GM10266 (cell line): Measurements from ENCODE around the gene STON2.

Experiments used
- DNase-seq: peaks from one replicate; pipeline ENCODE4 v3.0.0; 2012; ENCODE audit errors: extremely low spot score
- CTCF ChIP-seq: IDR thresholded peaks from 2 replicates; pipeline ENCODE4 v1.5.1; 2012; ENCODE audit warnings: mild to moderate bottlenecking, low read depth; ENCODE audit not compliant: control insufficient read depth, insufficient read depth; ENCODE audit errors: missing control alignments

Gene STON2

GRCh38 chr14:81222126-81222525 lies 178.0 kb downstream of the STON2 start:
- no peak for DNase-seq
- TF ChIP-seq CTCF: no peak

DNA sequence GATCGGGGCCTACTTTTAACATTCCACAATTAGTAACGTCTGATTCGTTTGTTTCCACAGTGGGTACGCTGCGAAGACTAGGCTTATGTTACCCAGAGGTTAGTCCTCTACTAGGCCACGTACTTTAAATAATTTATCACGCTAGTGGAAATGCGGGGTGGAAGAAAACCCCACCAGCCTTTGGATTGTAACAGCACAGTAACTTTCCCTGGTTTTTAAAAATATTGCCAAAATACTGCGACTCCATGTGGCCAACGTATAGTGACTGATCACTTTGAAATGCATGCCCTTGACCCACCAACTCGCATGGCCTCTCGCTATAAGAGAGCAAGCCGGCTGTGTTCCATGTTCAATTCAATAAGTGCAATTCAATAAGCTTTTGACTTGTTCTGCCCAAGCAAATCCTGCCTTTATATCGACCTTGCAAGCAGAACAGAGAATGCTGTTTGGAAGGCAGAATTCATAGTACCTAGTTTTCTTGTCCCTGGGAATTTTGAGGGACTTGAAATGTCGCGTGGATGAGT lies 178.5 kb downstream of the STON2 start:
- no peak for DNase-seq
- no peak for TF ChIP-seq CTCF

GRCh38 chr14:81220830-81221578 lies 179.1 kb downstream of the STON2 start, which contains the start of gene GTF2A1:
GTF2A1 (minus strand) TSS chr14:81220959; CDS start chr14:81220518, 441 bp downstream.
- peak; percentile 95 for DNase-seq

GRCh38 chr14:81220580-81220829 lies 179.6 kb downstream of the STON2 start:
- no peak for DNase-seq
- TF ChIP-seq CTCF: no peak

More at GRCh38 chr14:81220830-81221578, 179.1 kb downstream of the STON2 start, which contains the start of gene GTF2A1:
- no peak for TF ChIP-seq CTCF

DNA sequence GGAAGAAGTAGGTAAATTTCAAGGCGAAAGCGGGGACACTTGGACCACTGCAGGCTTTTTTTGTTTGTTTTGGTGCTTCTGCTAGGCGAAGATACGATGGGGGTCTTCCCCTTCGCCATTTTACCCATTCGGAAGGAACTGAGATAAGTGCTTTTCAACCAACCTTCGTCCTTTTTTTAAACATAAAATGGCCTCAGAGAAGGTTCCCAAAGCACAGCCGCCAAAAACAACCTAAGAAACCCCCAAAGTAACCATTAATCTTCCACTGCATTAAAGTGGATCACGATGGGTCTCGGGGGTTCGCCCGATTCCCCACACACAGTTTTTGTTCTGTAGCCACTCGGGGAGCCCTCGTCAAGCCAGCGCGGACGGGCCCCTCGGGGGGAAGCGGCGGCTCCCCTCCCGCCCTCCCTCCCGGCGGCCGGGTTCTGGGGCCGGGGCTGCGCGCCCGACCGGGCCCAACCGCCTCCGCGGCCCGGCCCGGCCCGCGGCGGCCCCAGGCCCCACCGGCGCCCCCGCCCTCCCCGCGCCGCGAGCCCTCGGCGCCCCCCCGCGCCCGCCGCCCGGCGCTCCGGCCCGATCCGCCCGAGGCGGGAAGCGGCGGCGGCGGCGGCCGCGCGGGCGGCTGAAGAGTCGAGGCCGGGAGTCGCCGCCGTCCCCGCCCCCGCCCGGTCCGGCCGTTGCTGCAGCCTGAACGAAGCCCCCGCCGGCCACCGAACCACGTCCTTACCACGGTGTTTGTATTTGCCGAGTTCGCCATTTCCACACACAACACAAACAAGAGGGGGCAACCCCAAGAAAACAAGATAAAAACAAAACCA lies 180.2 kb downstream of the STON2 start:
- TF ChIP-seq CTCF: no peak
- DNase-seq: peak; percentile 47

GRCh38 chr14:81219210-81219758 lies 180.8 kb downstream of the STON2 start:
- DNase-seq: peak; percentile 86
- no peak for TF ChIP-seq CTCF
